Measurements from ENCODE around the gene HDAC9.

The HDAC9 gene

GRCh38 chr7:18659746-18660145, 164.2 kb downstream of the HDAC9 start:
- no peak for DNase-seq (ENCODE audit: low read depth)

GRCh38 chr7:18663321-18663720, 167.8 kb downstream of the HDAC9 start:
- no peak for DNase-seq (ENCODE audit: low read depth)

- peak; percentile 45 for DNase-seq (ENCODE audit: low read depth)
Observed at GRCh38 chr7:18666107-18666728, 170.7 kb downstream of the HDAC9 start.

- peak; percentile 41 for DNase-seq (ENCODE audit: low read depth)
Observed at GRCh38 chr7:18667466-18667865, 171.9 kb downstream of the HDAC9 start.

- DNase-seq (ENCODE audit: low read depth) = no peak
Observed at GRCh38 chr7:18671176-18671575, 175.6 kb downstream of the HDAC9 start.

- DNase-seq (ENCODE audit: low read depth) = no peak
Observed at GRCh38 chr7:18675579-18675978, 180.0 kb downstream of the HDAC9 start.

GRCh38 chr7:18679261-18679660, 183.7 kb downstream of the HDAC9 start:
- no peak for DNase-seq (ENCODE audit: low read depth)

GRCh38 chr7:18680576-18680975, 185.0 kb downstream of the HDAC9 start:
- no peak for DNase-seq (ENCODE audit: low read depth)

- no peak for DNase-seq (ENCODE audit: low read depth)
Observed at GRCh38 chr7:18684916-18685315, 189.4 kb downstream of the HDAC9 start.

GRCh38 chr7:18685971-18686370, 190.4 kb downstream of the HDAC9 start:
- DNase-seq (ENCODE audit: low read depth) = no peak

- DNase-seq (ENCODE audit: low read depth) = no peak
Observed at GRCh38 chr7:18689551-18689950, 194.0 kb downstream of the HDAC9 start.

GRCh38 chr7:18693406-18693805, 197.9 kb downstream of the HDAC9 start:
- DNase-seq (ENCODE audit: low read depth) = peak; percentile 50

- DNase-seq (ENCODE audit: low read depth) = no peak
Observed at GRCh38 chr7:18693816-18694215, 198.3 kb downstream of the HDAC9 start.

GRCh38 chr7:18694484-18694883, 198.9 kb downstream of the HDAC9 start:
- no peak for DNase-seq (ENCODE audit: low read depth)

GRCh38 chr7:18694911-18695310, 199.4 kb downstream of the HDAC9 start:
- no peak for DNase-seq (ENCODE audit: low read depth)

- no peak for DNase-seq (ENCODE audit: low read depth)
Observed at GRCh38 chr7:18698258-18698734, 202.7 kb downstream of the HDAC9 start.

- no peak for DNase-seq (ENCODE audit: low read depth)
Observed at GRCh38 chr7:18700147-18700546, 204.6 kb downstream of the HDAC9 start.

GRCh38 chr7:18702071-18702829, 206.7 kb downstream of the HDAC9 start:
- DNase-seq (ENCODE audit: low read depth) = no peak

- no peak for DNase-seq (ENCODE audit: low read depth)
Observed at GRCh38 chr7:18703685-18704084, 208.1 kb downstream of the HDAC9 start.

GRCh38 chr7:18706670-18707069, 211.1 kb downstream of the HDAC9 start:
- no peak for DNase-seq (ENCODE audit: low read depth)

GRCh38 chr7:18708204-18708603, 212.7 kb downstream of the HDAC9 start:
- no peak for DNase-seq (ENCODE audit: low read depth)

- DNase-seq (ENCODE audit: low read depth) = no peak
Observed at GRCh38 chr7:18715988-18716387, 220.4 kb downstream of the HDAC9 start.

GRCh38 chr7:18721429-18721828, 225.9 kb downstream of the HDAC9 start:
- no peak for DNase-seq (ENCODE audit: low read depth)

GRCh38 chr7:18724318-18724717, 228.8 kb downstream of the HDAC9 start:
- DNase-seq (ENCODE audit: low read depth) = no peak

All from HS-27A (cell line).